RPMI7951 (cell line): Measurements from ENCODE around the gene DTYMK. TPM values are rescaled to one million over a fixed set of nuclear protein-coding genes. Genes with fewer than 3 reads are reported as not detected.

Experiments
- total RNA-seq: library from RNA; depleted of rRNA; stranded (reverse); fragments of >200 nt; shearing (Covaris generic); gene quantifications from 2 replicates; pipeline ENCODE4 v1.2.3, GENCODE V29; 2014; rRNA removed

The DTYMK gene
- total RNA-seq, 1 experiment from 2014 or later = 155 TPM

Other genes starting within 250 kb of the DTYMK start
- gene STK25, start 178.2 kb downstream of the DTYMK start, total RNA-seq = 158 and 188 TPM in 2 replicates
- gene BOK, start 128.1 kb downstream of the DTYMK start, total RNA-seq = 13.1 and 13.2 TPM in 2 replicates
- gene THAP4, start 49.7 kb downstream of the DTYMK start, total RNA-seq = 33.0 and 33.5 TPM in 2 replicates
- gene ATG4B, start 49.1 kb downstream of the DTYMK start, total RNA-seq = 66.2 and 79.8 TPM in 2 replicates
- gene ING5, start 15.2 kb upstream of the DTYMK start, total RNA-seq = 10.7 and 24.9 TPM in 2 replicates
- gene D2HGDH, start 47.8 kb upstream of the DTYMK start, total RNA-seq = 5.6 and 15.4 TPM in 2 replicates
- gene GAL3ST2, start 90.0 kb upstream of the DTYMK start, total RNA-seq = not detected in 2 replicates
- gene NEU4, start 122.4 kb upstream of the DTYMK start, total RNA-seq = not detected in 2 replicates
- not detected in 2 replicates for gene PDCD1, start 172.1 kb upstream of the DTYMK start, total RNA-seq
- not detected in 2 replicates for gene RTP5, start 182.9 kb upstream of the DTYMK start, total RNA-seq